KBM-7 (cell line): ENCODE results near the gene PPP1R16B.
A peak's percentile ranks its signal among the peaks of the same experiment; 100 is the strongest.
"Not testable (repeated sequence)": the region's sequence is repeated elsewhere in the genome, so short reads cannot be mapped to it uniquely, and the experiment has no call there.

Source experiments
- DNase-seq: peaks from one replicate; pipeline ENCODE4 v3.0.0-alpha.2; 2015
- in situ Hi-C: fragments of 300-500 bp; cut with MboI; formaldehyde crosslinking; loops from 2 replicates; pipeline ENCODE4 v1.14.3; 2020; ENCODE audit warnings: low sequenced_read_pairs, low pct_unique_long_range_greater_than_20kb, mixed read lengths

PPP1R16B gene

DNA sequence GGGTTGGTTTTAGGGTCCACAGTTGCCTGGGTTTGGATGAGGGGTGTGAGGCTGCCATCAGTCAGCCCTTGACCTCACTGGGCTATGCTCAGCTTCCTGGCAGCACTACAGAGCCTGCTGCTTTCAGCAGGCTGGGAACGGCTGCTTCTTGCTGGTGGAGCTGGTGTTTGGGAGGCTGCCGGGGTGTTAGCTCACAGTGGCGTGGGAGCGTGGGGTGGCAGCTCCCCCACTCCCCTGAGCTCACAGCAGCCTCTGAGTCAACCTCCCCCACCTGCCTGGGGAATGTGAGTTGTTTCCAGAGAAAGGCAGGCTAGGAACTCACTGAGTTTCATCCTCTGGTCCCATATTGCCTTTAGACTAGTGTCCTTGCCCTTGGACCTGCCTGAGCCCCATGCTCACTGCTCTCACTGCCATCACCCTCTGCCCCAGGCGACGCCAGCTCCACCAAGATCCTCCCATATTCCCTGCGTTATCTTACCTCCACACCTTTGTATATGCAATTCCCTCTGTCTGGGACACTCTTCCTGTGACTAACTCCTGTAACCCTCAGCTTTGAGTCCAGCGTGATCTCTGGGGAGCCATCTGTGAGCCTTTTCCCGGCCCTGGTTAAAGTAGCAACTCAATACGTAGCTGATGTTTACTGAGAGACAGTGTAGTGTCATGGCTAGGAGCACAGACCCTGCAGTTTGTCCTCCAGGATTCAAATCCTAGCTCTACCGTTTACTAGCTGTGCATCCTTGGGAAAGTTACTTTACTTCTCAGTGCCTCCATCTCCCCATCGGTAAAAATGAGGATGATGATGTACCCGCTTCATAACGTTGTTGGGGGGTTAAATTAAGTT is 34.8 kb downstream of the PPP1R16B start:
- in situ Hi-C loops, result no loop called here

DNA sequence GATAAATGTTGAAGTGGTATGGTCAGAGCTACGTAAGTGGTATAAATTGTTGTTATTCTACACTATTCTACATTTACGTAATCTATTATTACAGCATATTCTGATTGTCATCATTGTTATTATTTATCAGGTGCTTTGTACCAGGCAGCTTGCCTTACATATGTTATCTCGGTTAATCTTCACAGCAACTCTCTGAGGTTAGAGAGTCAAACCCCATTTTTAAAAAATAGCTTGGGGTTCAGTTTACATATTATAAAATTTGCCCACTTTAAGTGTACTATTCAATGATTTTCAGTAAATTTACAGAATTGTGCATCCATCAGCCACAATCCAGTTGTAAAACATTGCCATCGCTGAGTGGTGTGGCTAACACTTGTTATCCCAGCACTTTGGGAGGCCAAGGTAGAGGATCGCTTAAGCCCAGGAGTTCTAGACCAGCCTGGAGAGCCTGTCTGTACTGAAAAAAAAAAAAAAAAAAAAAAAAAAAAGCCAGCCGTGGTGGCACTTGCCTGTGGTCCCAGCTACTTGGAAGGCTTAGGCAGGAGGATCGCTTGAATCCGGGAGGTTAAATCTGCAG is 35.5 kb downstream of the PPP1R16B start:
- in situ Hi-C loops, result no loop called here
- DNase-seq, result no peak

More for the DNA sequence above, 34.8 kb downstream of the PPP1R16B start:
- no peak for DNase-seq

DNA sequence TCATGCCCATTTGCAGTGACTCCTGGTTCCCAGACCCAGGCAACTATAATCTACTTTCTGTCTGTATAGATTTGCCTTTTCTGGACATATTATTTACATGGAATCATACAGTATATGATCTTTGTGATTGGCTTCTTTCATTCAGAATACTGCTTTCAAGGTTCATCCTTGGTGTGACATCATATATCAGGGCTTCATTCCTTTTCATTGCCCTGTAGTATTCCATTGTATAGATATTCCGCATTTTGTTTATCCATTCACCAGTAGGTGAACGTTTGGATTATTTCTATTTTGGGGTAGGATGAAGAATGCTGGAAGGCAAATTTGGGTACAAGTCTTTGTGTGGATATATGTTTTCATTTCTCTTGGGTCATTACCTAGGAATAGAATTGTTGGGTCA is 36.1 kb downstream of the PPP1R16B start:
- DNase-seq, result no peak
- in situ Hi-C loops, result no loop called here

DNA sequence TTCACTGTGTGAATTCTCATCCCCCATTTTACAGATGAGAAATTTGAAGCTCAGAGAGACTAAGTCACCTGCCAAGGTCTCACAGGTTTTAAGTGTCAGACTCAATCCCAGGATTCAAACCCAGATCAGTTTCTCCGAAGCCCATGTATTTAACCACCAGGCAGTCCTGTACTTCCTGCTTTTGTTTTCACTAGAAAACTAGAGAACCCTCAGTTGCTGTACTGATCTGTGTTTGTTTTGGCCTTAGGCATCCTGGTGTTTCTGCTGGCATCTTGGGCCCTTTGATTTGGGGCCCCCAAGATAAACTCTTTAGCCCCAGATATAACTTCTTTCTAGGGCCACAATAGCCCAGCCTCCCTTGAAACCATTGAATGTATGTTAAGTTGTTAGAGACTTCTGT is 36.5 kb downstream of the PPP1R16B start:
- in situ Hi-C loops, result no loop called here
- peak; percentile 15 for DNase-seq

DNA sequence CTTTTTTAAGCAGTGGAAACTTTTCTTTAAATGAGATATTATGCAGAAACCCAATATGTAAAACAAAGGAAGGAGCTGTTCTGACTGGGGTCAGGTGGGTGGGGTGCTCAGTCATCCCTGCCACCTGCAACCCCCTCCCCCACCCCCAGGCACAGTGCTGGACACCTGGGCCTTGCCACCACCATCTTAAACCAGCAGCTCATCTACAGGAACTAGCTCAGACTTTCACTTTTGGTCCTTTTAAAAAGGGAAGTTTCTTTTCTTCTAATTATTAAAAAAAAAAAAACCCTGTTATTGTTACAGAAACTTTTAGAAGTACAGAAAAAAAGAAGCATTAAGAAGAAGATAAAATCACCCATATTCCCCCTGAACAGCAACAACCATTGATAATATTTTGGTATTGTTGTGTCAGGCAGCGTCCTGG is 37.1 kb downstream of the PPP1R16B start:
- in situ Hi-C loops, result no loop called here
- DNase-seq, result peak; percentile 30

DNA sequence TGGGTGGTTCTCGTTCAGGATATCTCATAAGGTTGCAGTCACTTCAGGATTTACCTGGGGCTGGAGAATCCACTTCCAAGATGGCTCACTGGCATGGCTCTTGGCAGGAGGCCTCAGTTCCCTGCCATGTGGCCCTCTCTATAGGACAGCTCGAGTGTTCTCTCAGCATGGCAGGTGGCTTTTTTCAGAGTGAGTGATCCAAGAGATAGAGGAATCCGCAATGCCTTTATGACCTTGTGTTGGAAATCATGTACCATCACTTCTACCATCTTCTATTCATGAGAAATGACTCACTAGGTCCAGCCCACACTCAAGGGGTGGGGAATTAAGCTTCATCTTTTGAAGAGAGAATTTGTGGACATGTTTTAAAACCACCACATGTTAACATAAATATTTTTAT is 37.8 kb downstream of the PPP1R16B start:
- in situ Hi-C loops, result no loop called here
- no peak for DNase-seq

DNA sequence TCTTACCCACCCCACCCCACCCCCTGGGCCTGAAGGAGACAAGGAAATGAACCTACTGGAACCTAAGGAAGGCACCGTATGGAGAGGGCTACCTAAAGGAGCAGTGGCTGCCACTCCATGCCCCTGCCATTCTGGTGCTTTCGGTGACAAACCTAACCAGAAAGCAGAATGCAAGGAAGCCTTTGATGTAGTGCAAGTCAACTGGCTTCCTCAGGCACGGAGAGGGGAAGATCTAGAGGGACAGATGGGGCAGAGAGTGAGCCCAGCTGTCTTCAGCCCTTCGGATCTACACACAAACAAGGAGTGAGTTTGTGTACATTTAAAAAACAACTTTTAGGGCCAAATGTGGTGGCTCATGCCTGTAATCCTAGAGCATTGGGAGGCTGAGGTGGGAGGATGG is 39.5 kb downstream of the PPP1R16B start:
- DNase-seq, result no peak
- in situ Hi-C loops, result no loop called here

DNA sequence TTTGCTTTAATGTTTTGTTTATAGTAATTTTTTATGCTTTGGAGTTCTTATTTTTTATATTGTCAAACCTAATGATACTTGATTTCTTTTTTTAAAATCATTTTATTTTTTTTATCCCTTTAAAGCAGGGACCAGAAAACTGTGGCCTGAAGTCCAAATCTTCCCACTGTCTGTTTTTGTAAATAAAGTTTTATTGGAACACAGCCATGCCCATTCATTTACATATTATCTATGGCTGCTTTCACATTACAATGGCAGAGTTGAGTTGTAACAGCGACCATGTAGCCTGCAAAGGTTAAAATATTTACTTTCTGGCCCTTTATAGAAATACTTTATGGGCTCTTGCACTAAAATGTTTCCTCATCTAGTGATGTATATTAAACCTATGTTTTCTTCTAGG is 42.3 kb downstream of the PPP1R16B start:
- in situ Hi-C loops, result no loop called here
- no peak for DNase-seq

DNA sequence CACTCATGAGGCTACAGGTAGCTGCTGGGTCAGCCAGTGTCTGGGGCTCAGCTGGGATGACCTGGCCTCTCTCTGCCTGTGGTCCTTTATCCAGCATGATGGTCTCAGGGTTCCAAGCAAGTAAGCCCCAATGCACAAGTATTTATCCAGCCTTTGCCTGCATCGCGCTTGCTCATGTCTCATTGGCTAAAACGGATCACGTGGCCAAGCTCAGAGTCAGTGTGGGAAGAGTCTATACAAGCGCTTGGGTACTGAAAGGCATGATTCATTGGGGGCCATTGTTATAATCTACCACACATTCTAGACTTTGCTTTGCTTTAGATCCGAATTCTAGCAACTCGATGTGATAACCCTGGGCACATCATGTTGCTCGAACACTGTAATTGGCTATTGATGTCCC is 48.3 kb downstream of the PPP1R16B start:
- in situ Hi-C loops, result no loop called here
- no peak for DNase-seq

DNA sequence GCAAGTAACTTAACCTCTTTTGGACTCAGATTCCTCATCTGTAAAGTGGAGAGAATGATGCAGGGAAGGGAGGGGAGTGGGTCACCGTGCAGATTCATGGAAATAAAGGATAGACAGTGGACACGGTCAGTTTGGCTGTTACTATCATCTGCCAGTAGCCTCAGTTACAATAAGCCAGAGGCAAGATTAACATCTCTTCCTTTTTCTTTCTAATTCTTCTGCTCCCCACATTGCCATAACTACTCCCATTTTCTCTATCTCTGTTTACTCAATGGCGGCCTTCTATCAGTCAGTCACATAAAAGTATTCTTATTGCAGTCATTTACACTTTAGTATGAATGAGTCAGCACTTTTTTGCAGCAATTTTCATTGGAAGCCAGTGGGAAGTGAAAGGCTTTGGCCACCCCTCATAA is 49.2 kb downstream of the PPP1R16B start:
- no peak for DNase-seq
- in situ Hi-C loops, result no loop called here

DNA sequence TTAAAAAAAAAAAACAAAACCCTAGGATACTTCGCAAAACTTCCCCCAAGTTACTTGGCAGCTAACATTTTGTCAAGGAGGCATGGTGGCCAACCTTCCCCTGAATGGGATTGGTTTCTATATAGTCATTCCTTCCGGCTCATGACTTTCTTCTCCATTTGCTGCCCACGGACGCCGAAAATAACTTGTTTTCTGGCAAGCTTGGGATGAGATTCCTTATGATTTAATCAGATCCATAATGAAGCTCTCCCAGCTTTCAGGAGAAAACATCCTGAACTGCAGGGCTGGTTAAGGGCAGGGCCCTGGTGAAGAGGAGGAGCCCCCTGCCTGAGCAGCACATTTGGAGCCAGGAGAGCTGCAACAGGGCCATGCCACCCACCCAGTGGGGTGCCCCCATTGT is 49.9 kb downstream of the PPP1R16B start:
- DNase-seq, result no peak
- in situ Hi-C loops, result no loop called here

DNA sequence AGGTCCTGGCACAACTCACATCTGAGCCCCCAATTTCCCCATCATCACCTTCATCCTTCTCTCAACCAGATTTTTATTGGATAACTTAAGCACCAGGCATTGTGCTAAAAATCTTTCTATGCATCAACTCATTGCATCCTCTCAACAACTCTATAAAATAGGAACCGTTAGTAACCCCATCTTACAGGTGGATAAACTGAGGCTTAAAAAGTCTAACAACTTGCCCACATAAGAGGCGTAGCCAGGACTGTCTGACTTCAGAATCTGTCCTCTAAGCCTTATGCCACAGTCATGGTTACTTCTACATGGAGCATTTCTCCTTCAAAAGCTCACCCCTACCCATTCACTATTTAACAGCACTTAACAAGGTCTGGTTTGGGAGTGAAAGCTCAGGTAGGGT is 51.1 kb downstream of the PPP1R16B start:
- no peak for DNase-seq
- in situ Hi-C loops, result no loop called here

DNA sequence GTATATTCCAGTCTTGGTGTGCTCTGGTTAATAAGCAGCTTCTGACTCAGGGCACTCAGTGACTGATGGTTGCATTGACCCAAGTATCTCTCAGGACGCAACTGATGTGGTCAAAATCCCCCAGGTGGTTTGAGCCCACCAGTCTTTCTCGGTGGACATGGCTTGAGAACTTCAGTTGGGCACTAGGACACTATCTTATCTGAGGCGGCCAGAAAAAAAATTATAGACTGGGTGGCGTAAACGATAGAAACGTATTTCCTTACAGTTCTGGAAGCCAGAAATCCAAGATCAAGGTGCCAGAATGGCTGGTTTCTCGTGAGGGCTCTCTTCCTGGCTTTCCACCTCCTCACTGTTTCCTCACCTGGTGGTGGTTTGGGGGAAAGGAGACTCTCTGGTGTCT is 52.2 kb downstream of the PPP1R16B start:
- DNase-seq, result no peak
- in situ Hi-C loops, result no loop called here

DNA sequence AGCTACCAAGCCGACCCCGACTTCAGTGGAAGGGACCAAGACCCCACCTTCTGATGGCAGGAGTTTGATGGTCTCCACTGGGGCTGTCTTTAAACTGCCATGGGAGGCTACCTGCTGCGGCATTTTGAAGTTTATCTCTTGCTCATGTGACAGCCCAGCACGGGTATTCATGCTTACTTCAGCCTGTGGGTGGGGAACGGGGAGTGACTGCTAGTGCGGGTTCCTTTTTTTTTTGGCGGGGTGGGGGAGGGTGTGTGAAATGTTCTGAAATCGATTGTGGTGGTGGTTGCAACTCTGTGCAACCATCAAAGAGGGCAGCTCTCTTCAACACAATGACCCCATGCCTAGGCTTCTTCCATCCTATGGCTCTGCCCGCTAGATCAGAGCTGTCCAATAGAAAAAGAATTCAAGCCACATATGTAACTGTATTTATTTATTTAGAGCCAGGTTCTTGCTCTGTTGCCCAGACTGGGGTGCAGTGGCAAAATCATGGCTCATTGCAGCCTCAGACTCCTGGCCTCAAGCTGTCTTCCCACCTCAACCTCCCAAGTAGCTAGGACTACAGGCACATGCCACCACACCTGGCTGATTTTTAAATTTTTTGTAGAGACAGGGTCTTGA is 53.7 kb downstream of the PPP1R16B start:
- in situ Hi-C loops, result no loop called here
- DNase-seq, result peak; percentile 64

DNA sequence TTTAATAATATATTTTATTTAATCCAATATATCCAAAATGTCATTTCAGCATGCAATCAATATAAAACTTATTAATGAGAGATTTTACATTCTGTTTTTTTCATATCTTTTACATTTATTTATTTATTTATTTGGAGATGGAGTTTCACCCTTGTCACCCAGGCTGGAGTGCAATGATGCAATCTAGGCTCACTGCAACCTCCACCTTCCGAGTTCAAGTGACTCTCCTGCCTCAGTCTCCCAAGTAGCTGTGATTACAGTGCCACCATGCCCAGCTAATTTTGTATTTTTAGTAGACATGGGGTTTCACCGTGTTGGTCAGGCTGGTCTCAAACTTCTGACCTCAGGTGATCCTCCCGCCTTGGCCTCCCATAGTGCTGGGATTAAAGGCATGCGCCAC is 54.4 kb downstream of the PPP1R16B start:
- in situ Hi-C loops, DNase-seq: not testable (repeated sequence)

DNA sequence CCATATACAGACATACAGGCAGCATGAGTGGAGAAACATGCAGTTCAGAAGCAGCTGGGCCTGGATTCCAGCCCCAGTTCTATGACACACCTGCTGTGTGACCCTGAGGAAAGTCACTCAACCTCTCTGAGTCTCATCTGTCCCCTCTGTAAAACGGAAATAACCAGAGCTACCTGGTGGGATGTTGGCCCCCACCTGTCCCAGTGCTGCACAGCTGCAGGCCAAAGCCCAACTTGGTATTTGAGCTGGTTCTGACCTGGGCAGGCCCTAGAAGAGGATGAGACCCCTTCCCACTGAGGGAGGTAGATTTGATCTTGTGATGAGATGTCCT is 55.5 kb downstream of the PPP1R16B start:
- in situ Hi-C loops, result no loop called here
- no peak for DNase-seq

DNA sequence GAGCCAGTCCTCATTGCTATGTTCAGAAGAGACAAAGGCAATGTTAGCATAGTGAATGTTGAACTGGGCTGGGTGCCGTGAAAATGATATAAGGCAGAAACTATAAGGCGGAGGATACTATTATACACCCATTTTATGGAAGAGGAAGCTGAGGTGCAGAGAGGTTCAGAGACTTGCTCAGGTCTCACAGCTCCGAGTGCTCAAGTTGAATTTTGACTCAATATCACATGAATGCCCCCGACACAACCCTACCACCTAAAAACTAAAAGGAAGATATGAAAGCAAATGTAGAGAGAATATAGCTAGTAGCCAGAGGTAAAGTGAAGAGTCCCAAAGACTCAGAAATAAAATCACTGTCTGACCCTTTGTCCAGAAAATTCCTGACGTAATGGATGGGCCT is 56.7 kb downstream of the PPP1R16B start:
- in situ Hi-C loops, result no loop called here
- no peak for DNase-seq

DNA sequence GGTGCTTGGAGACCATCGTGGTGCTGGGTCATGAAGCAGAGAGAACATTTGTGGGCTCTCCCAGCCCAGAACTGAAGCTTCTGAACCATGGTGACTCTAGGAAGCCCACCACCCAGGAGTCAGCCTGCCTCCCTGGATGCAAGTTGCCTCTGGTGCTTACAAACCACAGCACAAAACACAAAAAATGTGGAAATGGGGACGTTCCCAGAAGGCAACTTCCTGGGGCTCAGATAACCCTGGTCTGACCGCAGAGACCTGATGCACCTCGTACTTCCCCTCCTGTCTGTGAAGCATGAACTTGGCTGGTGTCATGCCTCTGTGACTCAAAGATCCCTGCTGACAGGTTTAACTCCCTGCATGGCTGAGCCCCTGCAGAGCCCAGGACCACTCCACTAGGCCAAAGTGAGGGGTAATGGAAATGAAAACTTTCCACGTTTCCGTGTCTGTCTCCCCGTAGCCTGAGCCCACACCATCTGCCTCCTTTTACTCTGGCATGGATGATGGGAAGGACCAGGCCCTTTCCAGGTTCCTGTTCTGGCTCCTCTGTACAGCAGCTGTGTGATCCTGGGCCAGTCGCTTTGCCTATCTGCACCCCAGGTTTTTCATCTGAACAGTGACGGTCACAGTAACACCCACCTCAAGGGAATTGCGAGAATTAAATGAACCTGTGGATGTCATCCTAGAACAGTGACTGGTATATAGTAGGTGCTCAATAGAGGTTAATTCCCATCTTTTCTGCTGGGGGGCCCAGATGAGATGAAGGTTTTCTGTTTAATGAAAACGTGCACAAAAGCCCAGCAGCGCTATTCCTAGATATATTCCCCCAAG is 57.7 kb downstream of the PPP1R16B start:
- DNase-seq, result peak; percentile 78
- in situ Hi-C loops, result no loop called here

DNA sequence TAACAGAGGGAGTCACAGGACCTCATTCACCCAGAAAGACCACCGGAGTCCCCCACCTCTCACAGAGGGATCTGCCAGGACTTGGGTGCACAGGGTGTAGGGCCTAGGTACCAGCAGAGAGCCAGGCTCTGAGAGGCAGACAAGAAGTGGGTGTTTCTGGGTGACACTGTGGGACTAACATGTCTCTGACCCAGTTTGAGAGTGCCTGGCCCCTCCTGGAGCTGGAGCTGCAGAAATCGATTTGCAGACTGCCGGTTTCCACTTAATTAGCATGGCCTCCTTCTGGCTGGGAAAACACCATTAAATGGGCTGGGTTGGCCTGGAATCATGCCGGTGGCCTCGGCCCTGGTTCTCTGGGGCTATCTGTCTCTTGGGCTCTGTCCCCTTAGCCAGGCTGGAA is 59.2 kb downstream of the PPP1R16B start:
- in situ Hi-C loops, result no loop called here

More for the DNA sequence above, 59.2 kb downstream of the PPP1R16B start:
- no peak for DNase-seq
